ENCODE results near the gene ESPN. TPM values are rescaled to one million over a fixed set of nuclear protein-coding genes. Genes with fewer than 3 reads are reported as not detected.
"Not testable (repeated sequence)": the region's sequence is repeated elsewhere in the genome, so short reads cannot be mapped to it uniquely, and the experiment has no call there.

ESPN gene
- total RNA-seq, 4 donors from 2014 or later, result 0.33 to 1.0 (median 1.0) TPM; not detected in 1

GRCh38 chr1:6450943-6451373 lies 26.4 kb downstream of the ESPN start:
- Histone ChIP-seq H3K36me3 (no peaks in the 10 kb centered on the region), H3K9me3 (no peaks in the 10 kb centered on the region), H3K27ac (replicated peaks in 1 of 4) (no peak overlapping the region), H3K4me1 (peaks cover 10 to 48% (median 44%) of the 10 kb centered on the region in 4 donors), H3K27me3 (peaks cover 0 to 100% (median 49%) of the 10 kb centered on the region in 4 donors), H3K4me3 (no peak overlapping the region)
- DNase-seq (ENCODE audit: extremely low spot score), result no peak
- 76% methylated on average over 6 of the region's 6 CpGs for WGBS
- intact Hi-C loops (cut with DNase I), result no loop called here
- TF ChIP-seq EP300 (IDR thresholded peaks at IDR 0.05) (no peak), CTCF (IDR thresholded peaks at IDR 0.05) (no peak), POLR2AphosphoS5 (IDR thresholded peaks at IDR 0.05) (no peak), POLR2A (IDR thresholded peaks at IDR 0.05; ENCODE audit: low read depth) (no peak)

GRCh38 chr1:6453895-6454855 lies 29.6 kb downstream of the ESPN start:
- intact Hi-C loops (cut with DNase I); DNase-seq (ENCODE audit: extremely low spot score); H3K27ac ChIP-seq (replicated peaks in 1 of 4); H3K4me3 ChIP-seq; H3K9me3 ChIP-seq; H3K36me3 ChIP-seq: not testable (repeated sequence)
- H3K4me1 ChIP-seq, result peaks cover 0 to 23% (median 19%) of the 10 kb centered on the region in 4 donors
- WGBS, result 12% methylated on average over 24 of the region's 85 CpGs
- peaks cover 0 to 92% (median 29%) of the 10 kb centered on the region in 4 donors for H3K27me3 ChIP-seq

GRCh38 chr1:6454856-6455751 lies 30.5 kb downstream of the ESPN start:
- Histone ChIP-seq H3K4me3 (no peak overlapping the region), H3K27me3 (peaks cover 0 to 92% (median 23%) of the 10 kb centered on the region in 4 donors), H3K27ac (replicated peaks in 1 of 4) (no peak overlapping the region), H3K4me1 (peaks cover 0 to 26% (median 20%) of the 10 kb centered on the region in 4 donors), H3K36me3 (no peaks in the 10 kb centered on the region), H3K9me3 (no peaks in the 10 kb centered on the region)
- TF ChIP-seq CTCF (IDR thresholded peaks at IDR 0.05) (no peak), EP300 (IDR thresholded peaks at IDR 0.05) (no peak), POLR2A (IDR thresholded peaks at IDR 0.05; ENCODE audit: low read depth) (no peak), POLR2AphosphoS5 (IDR thresholded peaks at IDR 0.05) (no peak)
- DNase-seq (ENCODE audit: extremely low spot score), result no peak
- intact Hi-C loops (cut with DNase I), result no loop called here
- no CpG with 5 or more reads among the region's 115 CpGs for WGBS

- peaks cover 0 to 92% (median 19%) of the 10 kb centered on the region in 4 donors for H3K27me3 ChIP-seq
These were observed 31.4 kb downstream of the ESPN start for GRCh38 chr1:6455752-6456520.

GRCh38 chr1:6456800-6457466 lies 32.4 kb downstream of the ESPN start:
- intact Hi-C loops (cut with DNase I), result no loop called here
- no peaks in the 10 kb centered on the region for H3K9me3 ChIP-seq
- no peak for DNase-seq (ENCODE audit: extremely low spot score)
- WGBS, result 67% methylated on average over 10 of the region's 11 CpGs
- no peak for TF ChIP-seq POLR2A (IDR thresholded peaks at IDR 0.05; ENCODE audit: low read depth)
- TF ChIP-seq POLR2AphosphoS5 (IDR thresholded peaks at IDR 0.05), result no peak
- TF ChIP-seq CTCF (IDR thresholded peaks at IDR 0.05), result no peak
- TF ChIP-seq EP300 (IDR thresholded peaks at IDR 0.05), result no peak
- H3K36me3 ChIP-seq, result peaks cover 0 to 12% (median under 1%) of the 10 kb centered on the region in 4 donors
- no peak overlapping the region for H3K4me3 ChIP-seq
- peaks cover 4 to 36% (median 27%) of the 10 kb centered on the region in 4 donors for H3K4me1 ChIP-seq
- H3K27ac ChIP-seq (replicated peaks in 1 of 4), result no peak overlapping the region
- H3K27me3 ChIP-seq, result peaks cover 0 to 92% (median 12%) of the 10 kb centered on the region in 4 donors

More at GRCh38 chr1:6455752-6456520, 31.4 kb downstream of the ESPN start:
- intact Hi-C loops (cut with DNase I); H3K9me3 ChIP-seq; H3K4me3 ChIP-seq; H3K27ac ChIP-seq (replicated peaks in 1 of 4); DNase-seq (ENCODE audit: extremely low spot score); H3K36me3 ChIP-seq: not testable (repeated sequence)
- peaks cover 4 to 35% (median 27%) of the 10 kb centered on the region in 4 donors for H3K4me1 ChIP-seq
- 32% methylated on average over 35 of the region's 58 CpGs for WGBS
